HepG2 (cell line): ENCODE measurements around the gene OR1S2. TPM values are rescaled to one million over a fixed set of nuclear protein-coding genes. Genes with fewer than 3 reads are reported as not detected.

ENCODE experiments used
- ARNTL ChIP-seq: sonication (generic); formaldehyde crosslinking; IDR thresholded peaks from 2 replicates; pipeline ENCODE4 v1.4.0; 2020; ENCODE audit warnings: mild to moderate bottlenecking, missing genetic modification reagents
- ATF7 ChIP-seq, 2 experiments: fragments of 450-650 bp in 1 of 2; sonication (generic) in 1 of 2; formaldehyde crosslinking in 1 of 2; IDR thresholded peaks; 2 replicates each; pipeline versions ENCODE4 v1.4.0 to v1.6.1; 2016 to 2020; ENCODE audit warnings: antibody characterized with exemption in 1 of 2, mild to moderate bottlenecking in 1 of 2, missing genetic modification reagents in 1 of 2
- CHCHD3 ChIP-seq: sonication (generic); formaldehyde crosslinking; IDR thresholded peaks from 2 replicates; pipeline ENCODE4 v1.8.0; 2022; ENCODE audit warnings: mild to moderate bottlenecking, missing genetic modification reagents, moderate library complexity
- JDP2 ChIP-seq: sonication (generic); formaldehyde crosslinking; IDR thresholded peaks from 2 replicates; pipeline ENCODE4 v1.8.1; 2022; ENCODE audit warnings: missing genetic modification reagents, borderline replicate concordance
- MYNN ChIP-seq: sonication (generic); formaldehyde crosslinking; IDR thresholded peaks from 2 replicates; pipeline ENCODE4 v1.4.0; 2020; ENCODE audit warnings: mild to moderate bottlenecking, low read depth, missing genetic modification reagents
- NONO ChIP-seq, 2 experiments: fragments of 450-650 bp in 1 of 2; sonication (generic) in 1 of 2; formaldehyde crosslinking in 1 of 2; IDR thresholded peaks in 1 of 2; conservative IDR thresholded peaks in 1 of 2; 2 replicates each; pipeline versions ENCODE4 v1.6.1 to v1.8.0; 2017 to 2022; ENCODE audit warnings: mild to moderate bottlenecking in 1 of 2, missing genetic modification reagents in 1 of 2, moderate library complexity in 1 of 2
- RARA ChIP-seq: IDR thresholded peaks from 2 replicates; pipeline ENCODE4 v1.6.1; 2016; ENCODE audit warnings: missing genetic modification reagents, missing compliant biosample characterization
- RFX5 ChIP-seq: IDR thresholded peaks from 2 replicates; pipeline ENCODE4 v1.6.1; 2011; ENCODE audit warnings: low read depth, low read length, improper control_type of control experiment
- RFXANK ChIP-seq: IDR thresholded peaks from 2 replicates; pipeline ENCODE4 v1.6.1; 2016
- SMARCE1 ChIP-seq: fragments of 450-650 bp; IDR thresholded peaks from 2 replicates; pipeline ENCODE4 v1.6.1; 2017; ENCODE audit warnings: borderline replicate concordance
- TAF1 ChIP-seq: sonication (generic); formaldehyde crosslinking; IDR thresholded peaks from 2 replicates; pipeline ENCODE4 v1.4.0; 2020; ENCODE audit warnings: missing genetic modification reagents
- TBP ChIP-seq: sonication (generic); formaldehyde crosslinking; IDR thresholded peaks from 2 replicates; pipeline ENCODE4 v1.5.0; 2020; ENCODE audit warnings: missing genetic modification reagents
- ZKSCAN5 ChIP-seq: sonication (generic); formaldehyde crosslinking; IDR thresholded peaks from 2 replicates; pipeline ENCODE4 v1.5.1; 2020; ENCODE audit warnings: mild to moderate bottlenecking, missing genetic modification reagents
- ZNF121 ChIP-seq: sonication (generic); formaldehyde crosslinking; IDR thresholded peaks from 2 replicates; pipeline ENCODE4 v1.5.0; 2020; ENCODE audit warnings: mild to moderate bottlenecking, missing genetic modification reagents
- ZNF282 ChIP-seq: fragments of 450-650 bp; IDR thresholded peaks from 2 replicates; pipeline ENCODE4 v1.6.1; 2018; ENCODE audit not compliant: partially characterized antibody
- ZNF296 ChIP-seq: sonication (generic); formaldehyde crosslinking; conservative IDR thresholded peaks from 2 replicates; pipeline ENCODE4 v1.5.0; 2020; ENCODE audit warnings: mild to moderate bottlenecking, missing genetic modification reagents
- ZNF441 ChIP-seq: sonication (generic); formaldehyde crosslinking; IDR thresholded peaks from 2 replicates; pipeline ENCODE4 v1.7.0; 2021; ENCODE audit warnings: missing genetic modification reagents, borderline replicate concordance
- ZNF7 ChIP-seq: IDR thresholded peaks from 2 replicates; pipeline ENCODE4 v1.6.1; 2016; ENCODE audit warnings: missing biosample characterization, missing genetic modification reagents
- ZNF747 ChIP-seq: sonication (generic); formaldehyde crosslinking; IDR thresholded peaks from 2 replicates; pipeline ENCODE4 v1.8.1; 2023; ENCODE audit warnings: missing genetic modification reagents, mild to moderate bottlenecking, borderline replicate concordance
- ZNF816 ChIP-seq: sonication (generic); formaldehyde crosslinking; IDR thresholded peaks from 2 replicates; pipeline ENCODE4 v1.8.0; 2022; ENCODE audit warnings: missing genetic modification reagents, mild to moderate bottlenecking, borderline replicate concordance
- polyA plus RNA-seq, 8 experiments: library from polyadenylated mRNA; depleted of rRNA in 3 of 8; stranded (reverse) in 7 of 8; unstranded in 1 of 8; fragments of >200 nt; fragmentation: Illumina TruSeq in 4 of 8; extraction: Trizol in 4 of 8; gene quantifications; 2 replicates each; pipeline versions ENCODE4 v1.2.1 to v1.2.3, GENCODE V29; 2011 to 2016; ENCODE audit warnings: low read depth in 4 of 8, missing spikeins in 1 of 8, mixed read lengths in 1 of 8; ENCODE audit not compliant: insufficient read depth in 1 of 8
- total RNA-seq, 5 experiments: library from RNA; depleted of rRNA; stranded (reverse); fragments of >200 nt; fragmentation: Illumina TruSeq; extraction: Trizol; gene quantifications; 2 replicates each; pipeline ENCODE4 v1.2.3, GENCODE V29; 2016; ENCODE audit warnings: low read depth in 1 of 5
- TF ChIP-seq, protein P1 (sequence below): sonication (generic); formaldehyde crosslinking; IDR thresholded peaks from 2 replicates; pipeline ENCODE4 v1.5.1; 2020; ENCODE audit warnings: mild to moderate bottlenecking, missing genetic modification reagents, borderline replicate concordance
- TF ChIP-seq, protein P2 (sequence below): sonication (generic); formaldehyde crosslinking; IDR thresholded peaks from 2 replicates; pipeline ENCODE4 v1.8.1; 2022; ENCODE audit warnings: low read depth, mild to moderate bottlenecking, missing genetic modification reagents
- TF ChIP-seq, protein P3 (sequence below): sonication (generic); formaldehyde crosslinking; IDR thresholded peaks from 2 replicates; pipeline ENCODE4 v1.4.0; 2020; ENCODE audit warnings: missing genetic modification reagents, borderline replicate concordance
- TF ChIP-seq, protein P4 (sequence below): sonication (generic); formaldehyde crosslinking; IDR thresholded peaks from 2 replicates; pipeline ENCODE4 v1.5.0; 2020; ENCODE audit warnings: missing genetic modification reagents

Gene OR1S2
- total and polyA plus RNA-seq, 2 of the 13 experiments (the other 11 are each of a cell fraction or from before 2014, with no cell fraction given), result not detected

DNA sequence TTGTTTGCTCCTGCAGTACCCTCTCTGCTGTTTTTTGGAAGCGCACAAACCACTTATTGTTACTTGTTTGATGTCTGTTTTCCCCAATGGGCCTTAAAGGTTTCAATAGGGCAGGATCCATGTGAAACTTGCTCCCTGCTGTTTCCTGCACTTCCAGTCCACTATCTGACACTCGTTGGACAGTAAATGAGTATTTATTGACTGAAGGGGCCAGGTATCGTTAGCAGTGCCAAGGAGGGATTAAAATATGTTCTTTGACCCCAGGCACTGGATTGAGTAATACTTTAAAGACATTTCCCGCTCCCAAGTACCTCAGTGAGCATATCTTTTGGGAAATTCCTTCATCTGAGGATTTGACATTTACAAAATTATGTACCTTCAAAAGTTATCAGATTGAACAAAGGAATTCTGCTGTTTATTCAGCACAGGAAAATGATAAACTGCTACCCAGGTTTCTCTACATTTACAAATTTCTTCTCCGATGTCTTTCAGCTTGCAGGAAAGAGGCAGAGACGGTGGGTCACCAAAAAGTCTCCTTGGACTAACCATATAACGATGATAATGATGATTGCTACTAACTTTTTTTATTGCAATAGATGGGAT, 38.3 kb downstream of the OR1S2 start (continued):
- TF ChIP-seq, protein P1, sequence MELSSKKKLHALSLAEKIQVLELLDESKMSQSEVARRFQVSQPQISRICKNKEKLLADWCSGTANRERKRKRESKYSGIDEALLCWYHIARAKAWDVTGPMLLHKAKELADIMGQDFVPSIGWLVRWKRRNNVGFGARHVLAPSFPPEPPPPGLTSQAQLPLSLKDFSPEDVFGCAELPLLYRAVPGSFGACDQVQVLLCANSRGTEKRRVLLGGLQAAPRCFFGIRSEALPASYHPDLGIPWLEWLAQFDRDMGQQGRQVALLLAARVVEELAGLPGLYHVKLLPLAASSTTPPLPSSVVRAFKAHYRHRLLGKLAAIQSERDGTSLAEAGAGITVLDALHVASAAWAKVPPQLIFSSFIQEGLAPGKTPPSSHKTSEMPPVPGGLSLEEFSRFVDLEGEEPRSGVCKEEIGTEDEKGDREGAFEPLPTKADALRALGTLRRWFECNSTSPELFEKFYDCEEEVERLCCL (CRISPR knock-in tag), result no peak
- TF ChIP-seq MYNN (CRISPR knock-in tag) (no peak), ZNF747 (CRISPR knock-in tag) (peak; percentile 46; the same call in 1 of the 2 replicates), SMARCE1 (no peak), TAF1 (CRISPR knock-in tag) (no peak), JDP2 (CRISPR knock-in tag) (no peak), NONO (IDR thresholded peaks at IDR 0.05) (no peak), NONO (CRISPR knock-in tag; conservative IDR thresholded peaks at IDR 0.05) (peak; percentile 82), ATF7 (IDR thresholded peaks at IDR 0.05) (no peak), ATF7 (CRISPR knock-in tag; IDR thresholded peaks at IDR 0.05) (no peak), RFX5 (no peak), ARNTL (CRISPR knock-in tag) (peak; percentile 44; the same call in 1 of the 2 replicates), RFXANK (CRISPR knock-in tag) (no peak), ZNF121 (CRISPR knock-in tag) (no peak), TBP (no peak), ZNF816 (CRISPR knock-in tag) (no peak), ZKSCAN5 (CRISPR knock-in tag) (no peak), ZNF282 (no peak), CHCHD3 (CRISPR knock-in tag) (no peak), ZNF441 (CRISPR knock-in tag) (no peak), RARA (peak; percentile 80), ZNF296 (CRISPR knock-in tag) (no peak), ZNF7 (CRISPR knock-in tag) (no peak)
- TF ChIP-seq, protein P2, sequence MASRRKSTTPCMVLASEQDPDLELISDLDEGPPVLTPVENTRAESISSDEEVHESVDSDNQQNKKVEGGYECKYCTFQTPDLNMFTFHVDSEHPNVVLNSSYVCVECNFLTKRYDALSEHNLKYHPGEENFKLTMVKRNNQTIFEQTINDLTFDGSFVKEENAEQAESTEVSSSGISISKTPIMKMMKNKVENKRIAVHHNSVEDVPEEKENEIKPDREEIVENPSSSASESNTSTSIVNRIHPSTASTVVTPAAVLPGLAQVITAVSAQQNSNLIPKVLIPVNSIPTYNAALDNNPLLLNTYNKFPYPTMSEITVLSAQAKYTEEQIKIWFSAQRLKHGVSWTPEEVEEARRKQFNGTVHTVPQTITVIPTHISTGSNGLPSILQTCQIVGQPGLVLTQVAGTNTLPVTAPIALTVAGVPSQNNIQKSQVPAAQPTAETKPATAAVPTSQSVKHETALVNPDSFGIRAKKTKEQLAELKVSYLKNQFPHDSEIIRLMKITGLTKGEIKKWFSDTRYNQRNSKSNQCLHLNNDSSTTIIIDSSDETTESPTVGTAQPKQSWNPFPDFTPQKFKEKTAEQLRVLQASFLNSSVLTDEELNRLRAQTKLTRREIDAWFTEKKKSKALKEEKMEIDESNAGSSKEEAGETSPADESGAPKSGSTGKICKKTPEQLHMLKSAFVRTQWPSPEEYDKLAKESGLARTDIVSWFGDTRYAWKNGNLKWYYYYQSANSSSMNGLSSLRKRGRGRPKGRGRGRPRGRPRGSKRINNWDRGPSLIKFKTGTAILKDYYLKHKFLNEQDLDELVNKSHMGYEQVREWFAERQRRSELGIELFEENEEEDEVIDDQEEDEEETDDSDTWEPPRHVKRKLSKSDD (CRISPR knock-in tag), result no peak; the same call in 1 of the 2 replicates
- TF ChIP-seq, protein P3, sequence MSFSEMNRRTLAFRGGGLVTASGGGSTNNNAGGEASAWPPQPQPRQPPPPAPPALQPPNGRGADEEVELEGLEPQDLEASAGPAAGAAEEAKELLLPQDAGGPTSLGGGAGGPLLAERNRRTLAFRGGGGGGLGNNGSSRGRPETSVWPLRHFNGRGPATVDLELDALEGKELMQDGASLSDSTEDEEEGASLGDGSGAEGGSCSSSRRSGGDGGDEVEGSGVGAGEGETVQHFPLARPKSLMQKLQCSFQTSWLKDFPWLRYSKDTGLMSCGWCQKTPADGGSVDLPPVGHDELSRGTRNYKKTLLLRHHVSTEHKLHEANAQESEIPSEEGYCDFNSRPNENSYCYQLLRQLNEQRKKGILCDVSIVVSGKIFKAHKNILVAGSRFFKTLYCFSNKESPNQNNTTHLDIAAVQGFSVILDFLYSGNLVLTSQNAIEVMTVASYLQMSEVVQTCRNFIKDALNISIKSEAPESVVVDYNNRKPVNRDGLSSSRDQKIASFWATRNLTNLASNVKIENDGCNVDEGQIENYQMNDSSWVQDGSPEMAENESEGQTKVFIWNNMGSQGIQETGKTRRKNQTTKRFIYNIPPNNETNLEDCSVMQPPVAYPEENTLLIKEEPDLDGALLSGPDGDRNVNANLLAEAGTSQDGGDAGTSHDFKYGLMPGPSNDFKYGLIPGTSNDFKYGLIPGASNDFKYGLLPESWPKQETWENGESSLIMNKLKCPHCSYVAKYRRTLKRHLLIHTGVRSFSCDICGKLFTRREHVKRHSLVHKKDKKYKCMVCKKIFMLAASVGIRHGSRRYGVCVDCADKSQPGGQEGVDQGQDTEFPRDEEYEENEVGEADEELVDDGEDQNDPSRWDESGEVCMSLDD (CRISPR knock-in tag), result no peak
- TF ChIP-seq, protein P4, sequence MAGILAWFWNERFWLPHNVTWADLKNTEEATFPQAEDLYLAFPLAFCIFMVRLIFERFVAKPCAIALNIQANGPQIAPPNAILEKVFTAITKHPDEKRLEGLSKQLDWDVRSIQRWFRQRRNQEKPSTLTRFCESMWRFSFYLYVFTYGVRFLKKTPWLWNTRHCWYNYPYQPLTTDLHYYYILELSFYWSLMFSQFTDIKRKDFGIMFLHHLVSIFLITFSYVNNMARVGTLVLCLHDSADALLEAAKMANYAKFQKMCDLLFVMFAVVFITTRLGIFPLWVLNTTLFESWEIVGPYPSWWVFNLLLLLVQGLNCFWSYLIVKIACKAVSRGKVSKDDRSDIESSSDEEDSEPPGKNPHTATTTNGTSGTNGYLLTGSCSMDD (CRISPR knock-in tag), result no peak
